MCF 10A (cell line): ENCODE data around the gene PPP1R14D. TPM values are rescaled to one million over a fixed set of nuclear protein-coding genes. Genes with fewer than 3 reads are reported as not detected.
A peak's percentile ranks its signal among the peaks of the same experiment; 100 is the strongest.

ENCODE experiments used
- BruUV-seq: library from RNA; stranded (reverse); fragments of 400-500 nt; replicated peaks from 2 replicates; lab custom pipeline; 2021; lab: Mats Ljungman, UMichigan
- CTCF ChIA-PET: fragments of 300-600 bp; sonication (Branson Sonifier 250); formaldehyde crosslinking; extraction: SDS; loops from one replicate; lab custom pipeline; 2021; ENCODE audit warnings: antibody characterized with exemption, inconsistent platforms; lab: Yijun Ruan, JAX
- POLR2A ChIA-PET: fragments of 300-600, 350-650 bp; sonication (Branson Sonifier 250); formaldehyde crosslinking; extraction: SDS; loops from one replicate; lab custom pipeline; 2020; ENCODE audit warnings: antibody characterized with exemption, inconsistent platforms; lab: Yijun Ruan, JAX
- DNase-seq: peaks from one replicate; pipeline ENCODE4 v3.0.0-alpha.2; 2018; ENCODE audit not compliant: unreplicated experiment
- H3K27ac Mint-ChIP-seq: one replicate; pipeline ENCODE4 v1.8.0; 2022; ENCODE audit warnings: mild to moderate bottlenecking, low read depth, mixed read lengths; ENCODE audit not compliant: unreplicated experiment
- H3K27me3 Mint-ChIP-seq: one replicate; pipeline ENCODE4 v1.8.0; 2022; ENCODE audit warnings: mixed read lengths; ENCODE audit not compliant: insufficient read depth, unreplicated experiment
- H3K36me3 Mint-ChIP-seq: one replicate; pipeline ENCODE4 v1.8.0; 2022; ENCODE audit warnings: mild to moderate bottlenecking, moderate library complexity, mixed read lengths; ENCODE audit not compliant: insufficient read depth, unreplicated experiment
- H3K4me1 Mint-ChIP-seq: one replicate; pipeline ENCODE4 v1.8.0; 2022; ENCODE audit warnings: mixed read lengths; ENCODE audit not compliant: insufficient read depth, unreplicated experiment
- H3K4me3 Mint-ChIP-seq: one replicate; pipeline ENCODE4 v1.8.0; 2022; ENCODE audit warnings: mild to moderate bottlenecking, moderate library complexity, mixed read lengths; ENCODE audit not compliant: unreplicated experiment
- H3K9me3 Mint-ChIP-seq: one replicate; pipeline ENCODE4 v1.8.0; 2022; ENCODE audit warnings: mixed read lengths; ENCODE audit not compliant: unreplicated experiment
- CTCF ChIP-seq: fragments of 200-600 bp; IDR thresholded peaks from one replicate; pipeline ENCODE4 v1.8.0; 2022; ENCODE audit warnings: antibody characterized with exemption, mild to moderate bottlenecking; ENCODE audit not compliant: unreplicated experiment
- intact Hi-C: fragments of 100-400 bp; cut with micrococcal nuclease; formaldehyde crosslinking; loops from 2 replicates; pipeline ENCODE4 v1.14.1; 2022
- total RNA-seq: library from RNA; stranded (reverse); gene quantifications from 2 replicates; pipeline ENCODE4 v1.2.3, GENCODE V29; 2022

PPP1R14D gene
- total RNA-seq, 1 experiment from 2014 or later: not detected

- intact Hi-C loops: no loop called here
- Mint-ChIP-seq H3K27ac (no peak overlapping the region), H3K4me3 (no peak overlapping the region), H3K36me3 (peaks cover 37% of the 10 kb centered on the region), H3K27me3 (no peaks in the 10 kb centered on the region), H3K9me3 (no peaks in the 10 kb centered on the region), H3K4me1 (peaks cover 21% of the 10 kb centered on the region)
- no TSS peak for BruUV-seq
- ChIA-PET CTCF (interaction anchor here (1.0 to 1.2 kb wide), 2 partner anchors 13 to 15 kb away, joined by 3 read pairs; no protein-coding TSS in a partner anchor), POLR2A (no interaction called here)
- DNase-seq: no peak
- no peak for TF ChIP-seq CTCF
Measured at GRCh38 chr15:40799523-40799922, 29.0 kb downstream of the PPP1R14D start.

GRCh38 chr15:40796512-40796911, 32.0 kb downstream of the PPP1R14D start:
- ChIA-PET POLR2A (interaction anchor here (0.7 to 1.5 kb wide), 3 partner anchors 9 to 47 kb away, joined by 3 to 4 read pairs (median 3); no protein-coding TSS in a partner anchor), CTCF (interaction anchor here (0.6 to 1.2 kb wide), 6 partner anchors 9 to 89 kb away, joined by 3 to 5 read pairs (median 4); no protein-coding TSS in a partner anchor)
- no peak for TF ChIP-seq CTCF
- H3K27ac Mint-ChIP-seq: no peak overlapping the region
- intact Hi-C loops: no loop called here
- H3K4me3 Mint-ChIP-seq: no peak overlapping the region
- no peaks in the 10 kb centered on the region for H3K27me3 Mint-ChIP-seq
- no peaks in the 10 kb centered on the region for H3K9me3 Mint-ChIP-seq
- DNase-seq: no peak
- no TSS peak for BruUV-seq
- H3K4me1 Mint-ChIP-seq: peaks cover 32% of the 10 kb centered on the region
- peaks cover 36% of the 10 kb centered on the region for H3K36me3 Mint-ChIP-seq

GRCh38 chr15:40796041-40796440, 32.5 kb downstream of the PPP1R14D start:
- peak overlapping the region; percentile 8 for H3K27ac Mint-ChIP-seq
- TF ChIP-seq CTCF: no peak
- peaks cover 32% of the 10 kb centered on the region for H3K4me1 Mint-ChIP-seq
- ChIA-PET POLR2A (interaction anchor here (1.5 kb wide), 1 partner anchor 9 kb away, joined by 4 read pairs; no protein-coding TSS in a partner anchor), CTCF (interaction anchor here (0.6 to 1.1 kb wide), 4 partner anchors 9 to 86 kb away, joined by 3 to 4 read pairs (median 3); no protein-coding TSS in a partner anchor)
- no peaks in the 10 kb centered on the region for H3K27me3 Mint-ChIP-seq
- H3K4me3 Mint-ChIP-seq: no peak overlapping the region
- DNase-seq: no peak
- no TSS peak for BruUV-seq
- intact Hi-C loops: no loop called here
- H3K9me3 Mint-ChIP-seq: no peaks in the 10 kb centered on the region
- H3K36me3 Mint-ChIP-seq: peaks cover 31% of the 10 kb centered on the region

GRCh38 chr15:40793216-40793989, 35.1 kb downstream of the PPP1R14D start:
- Mint-ChIP-seq H3K4me3 (no peak overlapping the region), H3K9me3 (no peaks in the 10 kb centered on the region), H3K27me3 (no peaks in the 10 kb centered on the region), H3K4me1 (peaks cover 33% of the 10 kb centered on the region), H3K36me3 (peaks cover 21% of the 10 kb centered on the region), H3K27ac (peak overlapping the region; percentile 70)
- intact Hi-C loops: loop anchor here (2.0 kb wide), 1 partner anchor 53 kb away; no protein-coding TSS in a partner anchor
- ChIA-PET POLR2A (interaction anchor here (0.5 to 2.3 kb wide), 7 partner anchors 11 to 224 kb away, joined by 4 to 7 read pairs (median 6); partner anchors contain the start of genes DNAJC17, RPUSD2, SPINT1 and ZFYVE19), CTCF (interaction anchor here (0.6 to 4.1 kb wide), 6 partner anchors 9 to 170 kb away, joined by 3 to 18 read pairs (median 6); no protein-coding TSS in a partner anchor)
- no peak for TF ChIP-seq CTCF
- no TSS peak for BruUV-seq
- DNase-seq: peak; percentile 99
